GM23248 (cell line): Measurements from ENCODE around the gene GAP43.

Source experiments
- EZH2 ChIP-seq: fragments of 200-600 bp; sonication (generic); IDR thresholded peaks from 2 replicates; pipeline ENCODE4 v1.6.1; 2018; ENCODE audit warnings: antibody characterized with exemption, mild to moderate bottlenecking; ENCODE audit not compliant: insufficient read depth, poor library complexity, severe bottlenecking
- EZH2phosphoT487 ChIP-seq: fragments of 200-600 bp; sonication (generic); IDR thresholded peaks from 2 replicates; pipeline ENCODE4 v1.6.1; 2018; ENCODE audit warnings: antibody characterized with exemption, moderate library complexity, mild to moderate bottlenecking, low read depth; ENCODE audit not compliant: insufficient read depth

DNA sequence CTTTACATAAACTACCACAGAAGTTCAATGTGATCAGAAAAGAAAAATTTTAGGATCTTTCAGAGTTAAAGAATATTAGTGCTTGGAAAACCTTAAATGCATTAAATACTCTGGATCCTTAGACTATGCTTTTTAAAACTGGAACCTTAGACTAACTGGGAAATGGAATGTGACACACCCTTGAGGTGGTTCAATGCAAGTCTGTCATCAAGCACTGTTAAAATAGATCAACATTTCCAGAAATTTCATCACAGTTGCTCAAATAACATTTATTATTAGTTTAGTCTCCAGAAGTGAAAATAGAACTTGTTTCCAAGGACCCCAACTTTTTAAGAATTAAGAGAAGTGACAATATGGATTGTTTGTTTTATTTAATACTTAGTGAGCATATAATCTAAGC lies 71.8 kb downstream of the GAP43 start:
- TF ChIP-seq EZH2phosphoT487 (no peak), EZH2 (no peak)
